Activated CD4-positive, alpha-beta memory T cell treated with anti-CD3 and anti-CD28 coated beads, Interleukin-2, amount 10 ng/mL, durations not matched to agents 7 days and 5 days (primary cell): ENCODE results near the gene MVK. TPM values are rescaled to one million over a fixed set of nuclear protein-coding genes. Genes with fewer than 3 reads are reported as not detected.

ENCODE experiments used
- CTCF ChIA-PET: fragments of 350-600 bp; sonication (Branson Sonifier 250); formaldehyde crosslinking; loops from one replicate; lab custom pipeline; 2021; ENCODE audit warnings: antibody characterized with exemption, inconsistent platforms; lab: Charles Lee
- POLR2A ChIA-PET: fragments of 350-600 bp; sonication (Branson Sonifier 250); formaldehyde crosslinking; loops from one replicate; lab custom pipeline; 2021; ENCODE audit warnings: antibody characterized with exemption; lab: Charles Lee
- DNase-seq: peaks from one replicate; pipeline ENCODE4 v3.0.0-alpha.2; 2020
- H3K27ac Mint-ChIP-seq: one replicate; pipeline ENCODE4 v1.8.0; 2021; ENCODE audit warnings: mild to moderate bottlenecking, mixed read lengths
- H3K27me3 Mint-ChIP-seq: one replicate; pipeline ENCODE4 v1.8.0; 2021; ENCODE audit warnings: mixed read lengths
- H3K36me3 Mint-ChIP-seq: one replicate; pipeline ENCODE4 v1.8.0; 2021; ENCODE audit warnings: low read depth, mixed read lengths
- H3K4me1 Mint-ChIP-seq: one replicate; pipeline ENCODE4 v1.8.0; 2021; ENCODE audit warnings: mixed read lengths
- H3K4me3 Mint-ChIP-seq: one replicate; pipeline ENCODE4 v1.8.0; 2021; ENCODE audit warnings: mild to moderate bottlenecking, mixed read lengths
- H3K9me3 Mint-ChIP-seq: one replicate; pipeline ENCODE4 v1.8.0; 2021; ENCODE audit warnings: mixed read lengths
- total RNA-seq, 2 experiments: library from RNA; stranded (reverse); gene quantifications; one replicate each; pipeline ENCODE4 v1.2.3, GENCODE V29; 2021

MVK gene
- total RNA-seq, 2 experiments from 2014 or later: 22.1 to 26.3 TPM

DNA sequence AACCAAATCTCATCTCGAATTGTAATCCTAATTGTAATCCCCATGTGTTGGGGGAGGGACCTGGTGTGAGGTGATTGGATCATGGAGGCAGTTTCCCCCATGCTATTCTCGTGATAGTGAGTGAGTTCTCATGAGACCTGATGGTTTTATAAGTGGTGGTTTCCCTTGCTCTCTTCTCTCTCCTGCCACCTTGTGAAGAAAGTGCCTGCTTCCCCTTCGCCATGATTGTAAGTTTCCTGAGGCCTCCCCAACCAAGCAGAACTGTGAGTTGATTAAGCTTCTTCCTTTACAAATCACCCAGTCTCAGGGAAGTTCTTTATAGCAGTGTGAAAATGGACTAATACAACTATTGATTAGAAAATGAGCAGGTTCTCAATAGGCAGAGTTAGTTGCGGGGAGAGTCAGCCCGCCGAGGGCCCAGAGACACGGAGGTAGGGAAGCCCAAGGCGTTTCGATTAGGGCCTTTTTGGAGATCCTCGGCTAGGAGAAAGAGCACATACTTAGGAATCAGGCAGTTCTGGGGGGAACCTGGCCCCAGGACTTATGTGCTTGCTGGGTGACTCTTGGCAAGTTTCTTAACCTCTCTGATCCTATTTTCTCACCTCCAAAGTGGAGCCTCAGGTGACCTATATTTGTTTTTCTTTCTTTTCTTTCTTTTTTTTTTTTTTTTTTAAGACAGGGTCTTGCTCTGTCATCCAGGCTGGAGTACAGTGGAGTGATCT lies 65.7 kb downstream of the MVK start:
- no peak overlapping the region for H3K27ac Mint-ChIP-seq
- ChIA-PET POLR2A (no interaction called here), CTCF (no interaction called here)
- no peaks in the 10 kb centered on the region for H3K36me3 Mint-ChIP-seq
- no peaks in the 10 kb centered on the region for H3K4me1 Mint-ChIP-seq
- H3K4me3 Mint-ChIP-seq: no peak overlapping the region
- H3K27me3 Mint-ChIP-seq: no peaks in the 10 kb centered on the region
- no peak for DNase-seq
- no peaks in the 10 kb centered on the region for H3K9me3 Mint-ChIP-seq

DNA sequence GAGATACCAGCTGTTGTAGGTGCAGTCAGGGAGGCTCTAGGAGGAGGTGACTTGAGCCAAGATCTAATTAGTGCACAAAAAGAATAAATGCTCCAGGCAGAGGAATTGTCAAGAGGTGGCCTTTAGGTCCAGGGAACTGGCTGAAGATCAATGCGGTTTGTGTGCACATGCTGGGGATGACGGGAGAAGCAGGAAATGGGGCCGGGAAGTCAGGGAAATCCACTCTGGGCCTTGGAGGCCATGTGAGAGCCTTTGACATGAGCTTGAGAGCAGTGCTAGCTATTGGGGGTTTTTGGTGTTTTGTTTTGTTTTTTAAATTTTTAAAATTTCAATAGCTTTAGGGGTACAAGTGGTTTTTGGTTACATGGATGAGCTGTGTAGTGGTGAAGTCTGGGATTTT lies 67.4 kb downstream of the MVK start:
- Mint-ChIP-seq H3K27me3 (peaks cover 3% of the 10 kb centered on the region), H3K4me1 (no peaks in the 10 kb centered on the region), H3K4me3 (no peak overlapping the region), H3K27ac (no peak overlapping the region), H3K36me3 (no peaks in the 10 kb centered on the region), H3K9me3 (no peaks in the 10 kb centered on the region)
- DNase-seq: no peak
- POLR2A ChIA-PET: no interaction called here
- CTCF ChIA-PET: no interaction called here

DNA sequence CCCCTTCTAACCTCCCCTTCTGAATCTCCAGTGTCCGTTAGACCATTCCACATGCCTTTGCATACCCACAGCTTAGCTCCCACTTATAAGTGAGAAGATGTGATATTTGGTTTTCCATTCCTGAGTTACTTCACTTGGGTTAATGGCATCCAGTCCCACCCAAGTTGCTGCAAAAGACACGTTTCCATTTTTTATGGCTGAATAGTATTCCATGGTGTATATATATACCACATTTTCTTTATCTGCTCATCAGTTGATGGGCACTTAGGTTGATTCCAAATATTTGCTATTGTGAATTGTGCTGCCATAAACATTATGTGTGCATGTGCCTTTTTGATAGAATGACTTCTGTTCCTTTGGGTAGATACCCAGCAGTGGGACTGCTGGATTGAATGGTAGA lies 67.8 kb downstream of the MVK start:
- no peak for DNase-seq
- peaks cover 5% of the 10 kb centered on the region for H3K27me3 Mint-ChIP-seq
- no peak overlapping the region for H3K4me3 Mint-ChIP-seq
- H3K27ac Mint-ChIP-seq: no peak overlapping the region
- no peaks in the 10 kb centered on the region for H3K36me3 Mint-ChIP-seq
- ChIA-PET POLR2A (no interaction called here), CTCF (no interaction called here)
- H3K9me3 Mint-ChIP-seq: no peaks in the 10 kb centered on the region
- H3K4me1 Mint-ChIP-seq: no peaks in the 10 kb centered on the region

DNA sequence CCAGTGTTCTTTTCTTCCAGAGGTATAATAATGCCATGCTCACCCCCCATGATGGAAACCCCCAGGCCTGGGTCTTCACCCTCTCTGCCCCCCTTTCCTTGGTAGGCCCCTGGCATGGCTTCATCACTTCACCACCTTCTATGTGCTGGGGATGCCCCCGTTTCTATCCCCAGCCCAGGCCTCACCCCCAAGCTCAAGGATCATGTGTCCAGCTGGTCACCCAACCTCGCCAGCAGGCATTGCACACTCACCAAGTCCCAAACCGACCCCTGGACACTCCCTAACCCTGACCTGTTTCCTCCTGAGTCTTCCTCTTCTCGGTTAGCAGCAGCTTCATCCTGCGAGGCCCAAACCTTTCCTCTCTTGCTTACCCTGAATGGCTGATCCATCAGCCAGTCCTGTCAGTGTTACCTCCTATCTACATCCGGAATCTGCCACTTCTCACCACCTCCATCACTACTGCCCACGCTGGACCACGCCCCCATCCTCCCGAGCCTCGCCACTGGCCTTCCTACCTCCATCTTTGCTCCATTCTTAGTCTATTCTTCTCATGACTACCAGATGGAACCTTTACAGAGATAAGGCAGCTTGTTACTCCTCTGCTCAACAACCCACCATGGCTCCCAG lies 69.0 kb downstream of the MVK start:
- peaks cover 12% of the 10 kb centered on the region for H3K27me3 Mint-ChIP-seq
- DNase-seq: no peak
- CTCF ChIA-PET: no interaction called here
- POLR2A ChIA-PET: no interaction called here
- H3K4me3 Mint-ChIP-seq: no peak overlapping the region
- no peaks in the 10 kb centered on the region for H3K4me1 Mint-ChIP-seq
- no peaks in the 10 kb centered on the region for H3K9me3 Mint-ChIP-seq
- no peak overlapping the region for H3K27ac Mint-ChIP-seq
- H3K36me3 Mint-ChIP-seq: no peaks in the 10 kb centered on the region

DNA sequence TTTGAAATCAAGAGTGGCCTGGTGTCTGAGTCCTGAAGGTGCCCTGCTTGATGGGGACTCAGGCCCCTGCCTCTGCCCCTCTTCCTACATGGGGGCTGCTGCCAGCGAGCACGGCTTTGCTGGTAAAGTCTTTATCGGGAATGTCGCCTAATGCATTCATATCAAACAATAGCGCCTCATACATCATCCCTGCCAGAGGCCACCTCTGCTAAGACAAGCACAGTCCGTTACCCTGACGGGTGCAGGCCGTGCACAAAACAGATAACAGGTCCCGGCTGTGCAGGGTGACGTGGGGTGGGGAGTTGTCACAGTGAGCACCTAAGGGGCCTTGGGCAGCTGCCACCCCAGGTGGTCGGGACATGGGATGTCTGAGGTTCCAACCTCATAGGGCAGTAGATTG lies 71.6 kb downstream of the MVK start:
- H3K9me3 Mint-ChIP-seq: no peaks in the 10 kb centered on the region
- no peaks in the 10 kb centered on the region for H3K4me1 Mint-ChIP-seq
- no peak overlapping the region for H3K27ac Mint-ChIP-seq
- no peak overlapping the region for H3K4me3 Mint-ChIP-seq
- DNase-seq: no peak
- ChIA-PET POLR2A (no interaction called here), CTCF (no interaction called here)
- peaks cover 13% of the 10 kb centered on the region for H3K27me3 Mint-ChIP-seq
- H3K36me3 Mint-ChIP-seq: no peaks in the 10 kb centered on the region

DNA sequence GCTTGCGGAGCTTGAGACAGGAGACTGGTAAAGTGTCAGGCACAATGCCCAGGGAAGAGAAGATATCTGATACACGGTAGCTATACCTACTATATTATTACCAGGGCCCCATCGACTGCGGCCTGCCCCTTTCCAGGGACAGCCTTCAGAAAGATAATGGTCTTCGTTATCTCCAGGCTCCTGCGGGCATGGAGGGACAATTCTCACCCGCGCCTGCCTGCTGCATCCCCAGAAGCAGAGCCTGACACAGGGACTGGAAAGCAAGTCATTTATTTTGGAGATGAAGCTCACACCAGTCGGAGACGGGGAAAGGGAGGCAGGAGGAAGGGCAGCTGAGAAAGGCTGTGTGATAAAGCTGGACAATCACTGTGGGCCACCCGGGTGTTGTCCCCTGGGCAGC lies 72.1 kb downstream of the MVK start:
- no peaks in the 10 kb centered on the region for H3K36me3 Mint-ChIP-seq
- no peak overlapping the region for H3K4me3 Mint-ChIP-seq
- H3K4me1 Mint-ChIP-seq: no peaks in the 10 kb centered on the region
- ChIA-PET POLR2A (no interaction called here), CTCF (no interaction called here)
- no peak for DNase-seq
- H3K27ac Mint-ChIP-seq: no peak overlapping the region
- no peaks in the 10 kb centered on the region for H3K9me3 Mint-ChIP-seq
- H3K27me3 Mint-ChIP-seq: peaks cover 13% of the 10 kb centered on the region

Other genes with a start within 250 kb of the MVK start
- not detected for gene MYO1H, start 225.9 kb upstream of the MVK start, total RNA-seq
- gene KCTD10, start 96.5 kb upstream of the MVK start, total RNA-seq: 10 to 100 TPM; 44.1 to 45.2 TPM
- 10 to 100 TPM; 35.2 to 37.5 TPM for gene UBE3B, start 96.2 kb upstream of the MVK start, total RNA-seq
- gene MMAB, start 290 bp upstream of the MVK start, total RNA-seq: 10 to 100 TPM; 36.0 to 38.0 TPM
- gene FAM222A, start 140.0 kb downstream of the MVK start, total RNA-seq: under 1 TPM; 0.28 to 0.43 TPM